ENCODE measurements around the gene PARP9.

The PARP9 gene

DNA sequence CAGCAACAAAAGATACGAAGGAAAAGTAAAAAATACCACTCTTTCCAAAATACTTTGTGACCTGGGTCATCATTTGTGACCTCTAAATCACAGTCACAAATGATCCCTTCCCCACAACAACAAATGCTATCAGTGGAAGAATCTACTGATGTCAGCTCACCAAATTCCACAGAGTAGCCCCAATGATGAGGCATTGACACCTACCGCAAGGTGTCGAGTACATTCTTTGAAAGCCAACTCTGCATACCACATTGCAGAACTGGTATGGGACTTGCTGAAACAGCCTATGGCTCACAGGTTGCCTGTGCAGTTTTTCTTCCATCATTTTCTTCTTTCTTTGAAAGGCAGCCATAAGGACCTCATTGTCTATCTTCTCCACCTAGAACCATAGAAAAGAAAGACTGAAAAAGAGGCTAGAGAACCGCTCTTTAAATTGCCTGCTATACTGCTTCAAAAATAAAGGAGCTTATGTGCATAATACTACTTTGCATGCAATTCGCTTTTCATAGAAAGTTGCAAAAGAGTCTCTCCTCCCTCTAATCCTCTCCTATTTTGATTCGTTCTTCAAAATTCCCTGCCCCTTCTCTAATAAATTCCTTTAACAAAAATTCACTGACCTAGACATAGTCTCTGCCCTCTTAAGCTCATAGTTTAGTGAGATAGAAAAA is 28.0 kb downstream of the PARP9 start:
- Histone ChIP-seq H3K4me2 (no peak overlapping the region), H3K27ac (no peak overlapping the region), H3K4me3 (IDR thresholded peaks at IDR 0.05; ENCODE audit: insufficient read depth, low read depth, low read length) (no peak overlapping the region), H3K79me2 (ENCODE audit: insufficient read depth, low read depth) (no peaks in the 10 kb centered on the region), H3K27me3 (ENCODE audit: insufficient read depth, low read depth) (no peaks in the 10 kb centered on the region; the same call in 1 of the 2 replicates), H3K4me1 (ENCODE audit: low read depth, poor library complexity, severe bottlenecking) (peaks cover 6% of the 10 kb centered on the region), H3K36me3 (ENCODE audit: insufficient read depth) (no peaks in the 10 kb centered on the region), H3K9ac (no peak overlapping the region), H2AFZ (ENCODE audit: low read depth) (no peak overlapping the region), H4K20me1 (ENCODE audit: insufficient read depth) (no peaks in the 10 kb centered on the region)
- TF ChIP-seq, protein P1, sequence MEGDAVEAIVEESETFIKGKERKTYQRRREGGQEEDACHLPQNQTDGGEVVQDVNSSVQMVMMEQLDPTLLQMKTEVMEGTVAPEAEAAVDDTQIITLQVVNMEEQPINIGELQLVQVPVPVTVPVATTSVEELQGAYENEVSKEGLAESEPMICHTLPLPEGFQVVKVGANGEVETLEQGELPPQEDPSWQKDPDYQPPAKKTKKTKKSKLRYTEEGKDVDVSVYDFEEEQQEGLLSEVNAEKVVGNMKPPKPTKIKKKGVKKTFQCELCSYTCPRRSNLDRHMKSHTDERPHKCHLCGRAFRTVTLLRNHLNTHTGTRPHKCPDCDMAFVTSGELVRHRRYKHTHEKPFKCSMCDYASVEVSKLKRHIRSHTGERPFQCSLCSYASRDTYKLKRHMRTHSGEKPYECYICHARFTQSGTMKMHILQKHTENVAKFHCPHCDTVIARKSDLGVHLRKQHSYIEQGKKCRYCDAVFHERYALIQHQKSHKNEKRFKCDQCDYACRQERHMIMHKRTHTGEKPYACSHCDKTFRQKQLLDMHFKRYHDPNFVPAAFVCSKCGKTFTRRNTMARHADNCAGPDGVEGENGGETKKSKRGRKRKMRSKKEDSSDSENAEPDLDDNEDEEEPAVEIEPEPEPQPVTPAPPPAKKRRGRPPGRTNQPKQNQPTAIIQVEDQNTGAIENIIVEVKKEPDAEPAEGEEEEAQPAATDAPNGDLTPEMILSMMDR (conservative IDR thresholded peaks at IDR 0.05; ENCODE audit: low read depth, low read length): no peak

DNA sequence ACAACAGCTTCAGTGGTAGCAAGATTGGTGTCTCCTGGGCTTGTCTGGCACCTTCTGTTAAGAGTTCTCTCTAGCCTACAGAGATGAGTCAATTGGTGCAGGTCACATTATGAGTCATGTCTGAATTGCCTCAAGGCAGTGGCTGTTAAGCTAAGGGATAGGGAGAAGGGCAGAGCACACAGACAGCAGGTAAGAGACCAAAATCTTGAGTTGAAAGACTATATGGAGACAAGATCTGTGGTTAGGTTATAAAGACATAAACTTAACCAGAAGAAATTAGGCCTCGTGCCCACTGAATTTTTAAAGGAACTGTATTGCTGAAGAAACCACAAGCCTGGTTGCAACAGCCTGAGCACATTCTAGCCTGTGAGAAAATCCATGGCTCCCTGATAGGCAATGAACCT is 30.2 kb downstream of the PARP9 start:
- Histone ChIP-seq H3K9ac (no peak overlapping the region), H3K4me1 (ENCODE audit: low read depth, poor library complexity, severe bottlenecking) (peaks cover 6% of the 10 kb centered on the region), H3K27me3 (ENCODE audit: insufficient read depth, low read depth) (no peaks in the 10 kb centered on the region; the same call in 1 of the 2 replicates), H3K27ac (no peak overlapping the region), H3K79me2 (ENCODE audit: insufficient read depth, low read depth) (no peaks in the 10 kb centered on the region), H2AFZ (ENCODE audit: low read depth) (no peak overlapping the region), H3K4me2 (no peak overlapping the region), H4K20me1 (ENCODE audit: insufficient read depth) (no peaks in the 10 kb centered on the region), H3K4me3 (IDR thresholded peaks at IDR 0.05; ENCODE audit: insufficient read depth, low read depth, low read length) (no peak overlapping the region), H3K36me3 (ENCODE audit: insufficient read depth) (no peaks in the 10 kb centered on the region)
- TF ChIP-seq, protein P1 (conservative IDR thresholded peaks at IDR 0.05; ENCODE audit: low read depth, low read length): no peak

DNA sequence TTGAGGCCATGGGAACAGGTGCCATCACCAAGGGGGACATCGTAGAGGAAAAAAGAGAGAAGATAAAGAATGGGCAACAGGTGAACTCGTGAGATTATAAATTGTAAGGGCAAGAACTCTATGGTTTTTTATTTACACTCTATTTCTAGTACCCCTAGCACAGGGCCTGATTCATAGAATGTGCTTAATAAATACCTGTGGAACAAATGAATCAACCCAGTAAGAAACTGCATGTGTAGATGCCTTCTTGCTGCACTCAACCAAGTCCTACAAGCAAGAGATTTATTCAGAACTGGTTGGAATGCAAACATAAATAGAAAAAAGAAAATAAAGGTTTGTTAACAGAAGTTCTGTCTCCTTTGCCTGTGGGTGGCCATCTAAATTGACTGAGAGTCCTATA is 30.6 kb downstream of the PARP9 start:
- Histone ChIP-seq H3K4me2 (no peak overlapping the region), H2AFZ (ENCODE audit: low read depth) (no peak overlapping the region), H3K4me1 (ENCODE audit: low read depth, poor library complexity, severe bottlenecking) (peaks cover 6% of the 10 kb centered on the region), H3K79me2 (ENCODE audit: insufficient read depth, low read depth) (no peaks in the 10 kb centered on the region), H3K9ac (no peak overlapping the region), H3K27ac (no peak overlapping the region), H3K4me3 (IDR thresholded peaks at IDR 0.05; ENCODE audit: insufficient read depth, low read depth, low read length) (no peak overlapping the region), H3K36me3 (ENCODE audit: insufficient read depth) (no peaks in the 10 kb centered on the region), H3K27me3 (ENCODE audit: insufficient read depth, low read depth) (no peaks in the 10 kb centered on the region; the same call in 1 of the 2 replicates), H4K20me1 (ENCODE audit: insufficient read depth) (no peaks in the 10 kb centered on the region)
- TF ChIP-seq, protein P1 (conservative IDR thresholded peaks at IDR 0.05; ENCODE audit: low read depth, low read length): no peak

DNA sequence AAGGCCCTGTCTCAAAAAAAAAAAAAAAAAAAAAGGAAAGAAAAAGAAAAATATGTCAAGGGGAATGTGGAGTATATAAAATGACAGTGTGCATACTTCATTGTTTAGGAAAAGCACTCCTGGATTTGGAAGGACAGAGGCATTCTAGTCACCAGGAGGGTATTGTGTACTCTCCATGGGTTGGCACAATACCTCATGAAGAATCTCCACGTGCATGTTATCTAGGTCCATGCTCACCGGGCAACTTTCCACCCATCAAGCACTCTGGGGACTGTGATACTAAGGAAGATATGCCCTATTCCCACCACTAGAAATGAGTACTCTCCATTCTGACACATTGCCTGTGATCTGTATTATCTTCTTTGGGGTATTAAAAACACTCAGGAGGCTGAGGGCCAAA is 33.9 kb downstream of the PARP9 start:
- no peak overlapping the region for H3K4me2 ChIP-seq
- no peaks in the 10 kb centered on the region for H3K36me3 ChIP-seq (ENCODE audit: insufficient read depth)
- H3K4me1 ChIP-seq (ENCODE audit: low read depth, poor library complexity, severe bottlenecking): peaks cover 6% of the 10 kb centered on the region
- TF ChIP-seq, protein P1 (conservative IDR thresholded peaks at IDR 0.05; ENCODE audit: low read depth, low read length): no peak
- no peaks in the 10 kb centered on the region for H3K79me2 ChIP-seq (ENCODE audit: insufficient read depth, low read depth)
- H3K27ac ChIP-seq: no peak overlapping the region
- H3K4me3 ChIP-seq (IDR thresholded peaks at IDR 0.05; ENCODE audit: insufficient read depth, low read depth, low read length): no peak overlapping the region
- no peaks in the 10 kb centered on the region; the same call in 1 of the 2 replicates for H3K27me3 ChIP-seq (ENCODE audit: insufficient read depth, low read depth)
- no peak overlapping the region for H3K9ac ChIP-seq
- no peak overlapping the region for H2AFZ ChIP-seq (ENCODE audit: low read depth)
- H4K20me1 ChIP-seq (ENCODE audit: insufficient read depth): no peaks in the 10 kb centered on the region
